GM13977 (cell line): ENCODE results near the gene BRINP1.

Source experiments
- DNase-seq: peaks from one replicate; pipeline ENCODE4 v3.0.0; 2012; ENCODE audit warnings: low spot score
- CTCF ChIP-seq: IDR thresholded peaks from 2 replicates; pipeline ENCODE4 v1.5.1; 2012; ENCODE audit warnings: mild to moderate bottlenecking, control low read depth; ENCODE audit not compliant: insufficient read depth; ENCODE audit errors: extremely low read depth, missing control alignments
- in situ Hi-C: fragments of 300-500 bp; cut with MboI; formaldehyde crosslinking; loops from one replicate; pipeline ENCODE4 v1.12.0; 2022; ENCODE audit warnings: low sequenced_read_pairs, low pct_unique_long_range_greater_than_20kb, mixed read lengths, inconsistent platforms; ENCODE audit not compliant: unreplicated experiment

BRINP1 gene

DNA sequence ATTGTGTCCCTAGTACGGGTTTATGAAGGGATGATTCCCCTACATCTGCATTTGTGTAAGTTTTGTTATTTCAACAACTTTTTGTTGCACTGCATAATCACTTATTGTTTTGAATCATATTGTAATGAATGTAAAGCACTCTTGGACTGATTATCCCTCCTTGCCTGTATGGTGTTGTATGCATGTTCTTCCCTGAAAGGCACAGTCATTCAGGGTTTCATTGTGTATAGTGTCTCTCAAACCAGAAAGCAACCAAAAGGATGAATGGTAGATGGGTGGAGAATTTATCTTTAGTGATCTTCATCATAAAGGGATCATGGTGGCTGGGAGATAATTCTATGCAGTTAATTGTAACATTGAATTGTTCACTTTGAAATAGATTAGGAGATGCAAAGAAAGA is 247.3 kb downstream of the BRINP1 start:
- no peak for DNase-seq
- no peak for TF ChIP-seq CTCF
- in situ Hi-C loops = no loop called here

DNA sequence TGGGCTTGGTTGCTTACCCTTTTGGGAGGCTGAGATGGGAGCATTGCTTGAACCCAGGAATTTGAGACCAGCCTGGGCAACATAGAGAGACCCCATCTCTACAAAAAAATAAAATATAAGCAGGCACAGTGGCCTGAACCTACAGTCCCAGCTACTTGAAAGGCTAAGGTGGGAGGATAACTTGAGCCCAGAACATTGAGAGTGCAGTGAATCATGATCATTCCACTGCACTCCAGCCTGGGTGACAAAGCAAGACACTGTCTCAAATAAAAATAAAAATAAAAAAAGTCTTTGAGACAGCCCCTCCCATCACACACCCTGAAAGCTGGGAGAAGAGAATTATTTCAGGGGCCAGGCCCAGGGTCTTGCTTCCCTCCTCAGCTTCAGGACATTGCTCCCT is 251.8 kb downstream of the BRINP1 start:
- no peak for DNase-seq
- in situ Hi-C loops = no loop called here
- no peak for TF ChIP-seq CTCF
